OCI-M2 (cell line): ENCODE measurements around the gene ABCD1.
"Not testable (repeated sequence)": the region's sequence is repeated elsewhere in the genome, so short reads cannot be mapped to it uniquely, and the experiment has no call there.

Source experiments
- DNase-seq: peaks from one replicate; lab custom pipeline; 2025; ENCODE audit not compliant: unreplicated experiment; lab: John Stamatoyannopoulos, UW

ABCD1 gene

DNA sequence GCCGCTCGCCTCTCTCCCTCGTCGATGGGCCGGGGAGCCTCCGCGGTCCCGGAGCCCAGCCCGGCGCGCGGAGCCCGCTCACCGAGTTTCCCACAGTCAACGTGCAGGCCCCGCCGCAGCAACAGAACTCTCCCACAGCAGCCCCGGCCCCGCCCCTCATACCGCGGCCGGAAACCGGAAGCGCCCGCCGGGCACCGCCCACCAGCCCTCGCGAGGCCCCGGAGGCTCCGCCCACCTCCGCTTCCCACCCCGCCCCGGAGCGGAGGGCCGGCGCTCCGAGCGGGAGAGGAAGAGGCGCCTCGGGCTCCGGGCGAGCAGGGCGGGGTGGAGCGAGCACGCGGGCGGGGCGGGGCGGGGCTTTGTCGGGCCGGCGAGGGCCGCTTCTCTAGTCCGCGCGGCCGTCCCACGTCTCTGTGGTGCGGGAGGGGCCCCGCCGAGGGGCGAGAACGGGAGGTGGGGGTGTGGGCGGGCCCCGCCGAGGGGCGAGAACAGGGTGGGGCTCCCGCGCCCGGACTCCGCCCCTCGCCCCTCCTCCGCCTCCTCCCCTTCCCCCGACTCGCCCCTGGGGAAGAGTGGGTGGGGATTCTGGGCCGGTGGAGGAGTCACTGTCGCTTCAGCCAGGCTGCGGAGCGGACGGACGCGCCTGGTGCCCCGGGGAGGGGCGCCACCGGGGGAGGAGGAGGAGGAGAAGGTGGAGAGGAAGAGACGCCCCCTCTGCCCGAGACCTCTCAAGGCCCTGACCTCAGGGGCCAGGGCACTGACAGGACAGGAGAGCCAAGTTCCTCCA lies at the start of gene ABCD1, which contains the start of gene BCAP31:
Gene ABCD1, plus strand, starts transcription at position 605 of the 787 bp plus-strand sequence. CDS start 411 bp downstream, outside the sequence.
Gene BCAP31, minus strand, starts transcription at position 136 of the 787 bp plus-strand sequence. CDS start 1,143 bp downstream, outside the sequence.
- DNase-seq = no peak

DNA sequence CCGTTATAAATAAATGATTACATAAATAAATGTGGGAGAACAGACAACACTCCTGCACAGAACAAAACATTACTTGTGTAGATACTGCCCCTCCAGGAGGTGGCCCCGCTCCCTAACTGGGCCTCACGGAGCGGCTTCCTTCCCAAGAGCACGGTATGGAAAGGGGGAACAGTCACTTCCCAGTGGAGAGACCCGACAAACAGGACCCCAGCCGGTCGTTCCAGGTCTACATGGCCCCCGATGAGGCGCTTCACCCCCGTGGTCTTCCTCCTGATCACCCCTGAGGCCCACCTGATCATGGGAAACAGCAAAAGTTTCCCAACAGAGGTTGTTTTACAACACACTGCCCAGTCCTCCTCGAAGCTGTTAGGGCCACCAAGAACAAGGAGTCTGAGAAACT lies 43.5 kb upstream of the ABCD1 start:
- no peak for DNase-seq

DNA sequence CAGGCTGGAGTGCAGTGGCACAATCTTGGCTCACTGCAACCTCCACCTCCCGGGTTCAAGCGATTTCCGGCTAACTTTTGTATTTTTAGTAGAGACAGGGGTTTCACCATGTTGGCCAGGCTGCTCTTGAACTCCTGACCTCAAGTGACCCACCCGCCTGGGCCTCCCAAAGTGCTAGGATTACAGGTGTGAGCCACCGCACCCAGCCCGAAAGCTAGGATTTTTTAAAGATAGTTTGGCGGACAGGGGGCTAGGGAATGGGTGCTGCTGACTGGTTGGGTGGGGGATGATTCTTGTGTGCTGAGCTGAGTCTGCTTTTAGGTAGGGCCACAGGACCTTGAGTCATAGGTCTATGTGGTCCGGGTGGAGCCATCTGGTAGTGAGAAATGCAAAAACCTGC lies 41.2 kb upstream of the ABCD1 start:
- not testable (repeated sequence) for DNase-seq

DNA sequence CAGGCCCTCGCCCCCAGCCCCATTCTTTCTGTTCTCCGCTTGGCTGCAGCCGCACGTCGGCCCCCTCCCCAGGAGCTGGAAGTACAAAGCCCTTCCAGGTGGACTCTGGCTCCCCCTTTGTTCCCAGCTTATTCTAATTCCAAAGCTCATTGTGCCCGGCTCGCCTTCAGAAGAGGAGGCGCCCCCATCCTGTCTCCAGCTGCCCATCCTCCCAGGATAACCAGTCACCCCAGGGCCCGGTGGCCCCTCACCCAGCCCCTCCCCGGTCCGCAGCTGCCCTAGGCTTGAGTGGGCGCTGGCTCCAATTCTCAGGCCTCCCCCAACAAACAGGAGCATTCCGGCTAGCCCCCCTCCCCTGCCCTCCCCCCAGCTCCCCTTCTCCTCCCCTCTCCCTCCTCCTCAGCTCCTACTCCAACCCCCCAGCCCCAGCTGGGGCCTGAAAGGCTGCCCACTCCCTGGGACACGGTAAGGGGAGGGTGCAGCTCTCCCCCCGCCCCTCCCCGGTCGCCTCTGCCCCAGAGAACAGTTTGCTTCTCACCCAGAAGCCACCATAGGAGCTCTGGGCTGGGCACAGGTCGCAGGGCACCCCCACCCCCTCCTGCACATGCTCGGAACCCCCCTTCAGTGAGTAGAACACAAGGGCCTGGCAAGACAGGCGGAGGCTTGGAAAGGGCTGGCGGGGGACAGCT lies 40.0 kb upstream of the ABCD1 start:
- DNase-seq = no peak

DNA sequence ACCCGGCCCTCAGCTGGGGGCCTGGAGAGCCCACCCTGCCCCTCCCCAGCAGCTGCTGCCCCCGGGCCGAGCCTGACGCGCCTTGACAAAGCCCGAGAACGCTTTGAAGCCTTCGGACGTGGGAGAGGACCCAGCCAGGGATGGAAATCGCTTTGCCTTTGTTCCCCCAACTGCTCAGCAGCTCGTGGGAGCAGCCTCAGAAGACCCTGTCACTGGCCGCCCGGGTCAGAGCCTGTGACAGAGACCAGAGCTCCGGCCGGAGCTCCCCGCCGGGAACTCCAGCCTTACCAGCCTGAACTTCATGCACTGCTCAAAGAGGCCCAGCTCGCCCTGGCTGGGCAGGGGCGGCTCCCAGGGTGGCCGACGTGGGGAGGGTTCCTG lies 39.5 kb upstream of the ABCD1 start:
- DNase-seq = no peak

DNA sequence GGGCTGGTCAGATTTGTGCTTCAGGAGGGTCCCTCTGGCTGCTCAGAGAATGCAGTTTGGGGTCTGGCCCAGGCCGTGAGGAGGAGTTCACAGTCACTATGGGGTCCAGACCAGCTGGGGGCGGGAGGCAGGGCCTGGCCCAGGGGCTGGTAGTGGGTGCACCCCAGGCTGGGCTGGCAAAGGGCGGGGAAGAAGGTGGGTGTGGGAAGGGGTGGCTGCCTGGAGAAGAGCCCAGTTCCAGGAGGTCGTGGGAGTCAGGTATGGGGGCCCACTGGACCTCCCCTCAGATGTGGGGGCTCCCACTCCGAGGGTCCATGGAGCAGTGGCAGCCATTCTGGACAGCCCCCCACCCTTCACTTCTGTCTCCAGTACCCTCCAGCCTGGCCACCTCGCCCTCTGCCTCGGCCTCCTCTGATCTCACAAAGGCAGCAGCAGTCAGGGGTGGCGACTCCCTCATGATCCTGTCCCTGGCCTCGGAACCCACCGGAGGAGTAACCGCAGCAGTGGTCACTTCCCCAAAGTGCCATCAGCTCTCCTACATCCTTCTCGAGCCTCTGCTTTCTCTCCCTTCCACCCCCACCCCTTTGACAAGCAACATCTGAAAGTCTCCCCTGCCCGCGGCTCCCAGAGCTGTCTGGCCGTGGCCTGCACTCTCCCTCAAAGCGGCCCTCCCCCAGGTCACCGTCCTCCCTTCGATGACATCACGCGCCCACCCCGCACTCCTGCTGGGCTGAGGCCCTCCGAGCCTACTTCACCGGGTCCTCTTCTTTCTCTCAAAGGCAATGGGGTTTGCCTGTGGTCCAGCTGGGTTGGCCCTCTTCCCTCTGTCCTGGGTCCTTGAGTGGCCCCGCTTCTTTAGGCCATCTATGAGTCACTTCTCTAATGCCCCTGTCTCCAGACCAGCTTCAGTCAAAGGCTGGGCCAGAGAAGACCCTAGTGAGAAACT lies 38.6 kb upstream of the ABCD1 start:
- no peak for DNase-seq

DNA sequence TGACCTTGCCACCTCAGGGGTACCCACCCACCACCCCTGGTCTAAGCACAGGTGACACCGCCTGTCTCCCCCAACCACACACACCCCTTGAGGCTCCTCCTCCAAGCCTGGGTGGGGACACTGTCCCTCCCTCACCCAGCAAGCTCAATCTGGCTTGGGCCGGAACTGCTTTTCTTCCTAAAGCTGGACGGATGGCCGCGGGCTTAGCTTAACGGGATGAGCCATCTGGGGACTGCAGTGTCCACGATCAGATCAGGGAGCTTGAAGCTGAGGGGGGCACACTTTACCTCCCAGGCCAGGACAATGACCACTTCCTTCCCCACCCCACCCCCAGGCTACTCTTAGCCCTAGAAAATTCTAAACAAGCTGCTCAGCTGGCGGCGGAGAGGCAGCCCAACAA lies 37.9 kb upstream of the ABCD1 start:
- DNase-seq = no peak

DNA sequence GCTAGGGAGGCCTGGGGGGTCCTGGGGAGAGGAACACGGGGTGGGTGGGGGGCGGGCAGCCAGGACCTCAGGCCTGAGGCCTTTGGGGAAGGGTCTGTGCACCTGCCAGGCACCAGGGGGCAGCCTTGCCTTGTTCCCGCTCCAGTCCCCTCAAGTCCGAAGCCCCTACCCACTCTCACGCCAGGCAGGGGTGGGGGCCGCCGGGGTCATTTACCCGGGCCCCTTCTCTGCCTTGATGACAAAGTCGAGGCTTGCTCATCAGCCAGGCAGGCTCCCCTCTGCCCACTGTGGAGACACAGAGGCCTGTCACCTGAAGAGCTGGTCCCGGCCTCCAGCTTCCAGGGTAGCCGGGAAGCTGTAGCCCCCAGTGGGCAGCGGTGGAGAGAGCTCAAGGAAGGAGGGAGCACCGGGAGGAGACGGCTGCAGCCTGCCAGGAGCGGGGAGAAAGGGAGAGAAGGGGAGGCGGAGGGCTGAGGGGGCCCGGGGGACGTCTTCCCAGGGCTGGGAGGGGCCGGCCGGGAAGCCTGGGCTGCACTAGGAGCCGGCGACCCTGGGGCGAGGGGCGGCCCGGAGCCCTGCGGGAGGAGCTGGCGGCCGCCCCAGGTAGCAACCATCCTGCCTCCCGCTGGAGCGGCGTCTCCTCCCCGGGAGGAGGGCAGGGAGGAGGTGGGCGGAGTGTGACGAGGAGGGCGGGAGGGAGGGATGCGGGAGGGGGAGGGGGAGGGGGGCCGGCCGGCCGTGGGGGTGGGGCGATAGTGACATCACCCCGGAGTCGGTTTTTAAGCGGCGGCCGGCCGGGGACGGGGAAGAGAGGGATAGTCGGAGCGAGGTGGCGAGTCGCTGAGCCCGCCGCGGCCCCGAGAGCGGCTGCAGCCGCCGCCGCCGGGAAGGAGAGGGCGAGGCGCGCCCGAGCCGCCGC lies 37.3 kb upstream of the ABCD1 start, which contains the start of gene SLC6A8:
Gene SLC6A8, plus strand, starts transcription at position 806 of the 919 bp plus-strand sequence. CDS start 649 bp downstream, outside the sequence.
- no peak for DNase-seq

DNA sequence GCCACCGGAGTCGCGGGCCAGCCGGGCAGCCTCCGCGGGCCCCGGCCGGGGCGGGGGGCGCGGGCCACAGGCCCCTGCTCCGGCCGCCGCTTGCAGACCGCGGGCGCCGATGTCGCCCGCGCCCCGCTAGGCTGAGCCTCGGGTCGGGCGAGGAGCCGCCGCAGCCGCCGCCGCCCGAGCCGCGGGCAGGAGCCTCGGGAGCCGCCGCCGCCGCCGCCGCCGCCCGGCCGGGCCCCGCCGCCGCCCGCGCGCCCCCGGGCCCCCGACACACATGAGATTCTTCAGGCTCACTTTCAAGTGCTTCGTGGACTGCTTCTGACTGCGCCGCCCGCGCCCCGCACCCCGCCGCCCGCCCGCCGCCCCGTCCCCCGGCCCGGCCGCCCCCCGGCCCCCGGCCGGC lies 36.6 kb upstream of the ABCD1 start:
- no peak for DNase-seq

DNA sequence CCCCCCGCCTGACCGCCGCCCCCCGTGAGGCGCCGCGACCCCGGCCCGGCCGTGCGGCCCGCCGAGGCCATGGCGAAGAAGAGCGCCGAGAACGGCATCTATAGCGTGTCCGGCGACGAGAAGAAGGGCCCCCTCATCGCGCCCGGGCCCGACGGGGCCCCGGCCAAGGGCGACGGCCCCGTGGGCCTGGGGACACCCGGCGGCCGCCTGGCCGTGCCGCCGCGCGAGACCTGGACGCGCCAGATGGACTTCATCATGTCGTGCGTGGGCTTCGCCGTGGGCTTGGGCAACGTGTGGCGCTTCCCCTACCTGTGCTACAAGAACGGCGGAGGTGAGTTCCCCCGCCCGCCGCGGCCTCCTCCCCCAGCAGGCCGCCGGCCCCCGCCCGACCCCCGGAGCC lies 36.1 kb upstream of the ABCD1 start:
- DNase-seq = no peak

DNA sequence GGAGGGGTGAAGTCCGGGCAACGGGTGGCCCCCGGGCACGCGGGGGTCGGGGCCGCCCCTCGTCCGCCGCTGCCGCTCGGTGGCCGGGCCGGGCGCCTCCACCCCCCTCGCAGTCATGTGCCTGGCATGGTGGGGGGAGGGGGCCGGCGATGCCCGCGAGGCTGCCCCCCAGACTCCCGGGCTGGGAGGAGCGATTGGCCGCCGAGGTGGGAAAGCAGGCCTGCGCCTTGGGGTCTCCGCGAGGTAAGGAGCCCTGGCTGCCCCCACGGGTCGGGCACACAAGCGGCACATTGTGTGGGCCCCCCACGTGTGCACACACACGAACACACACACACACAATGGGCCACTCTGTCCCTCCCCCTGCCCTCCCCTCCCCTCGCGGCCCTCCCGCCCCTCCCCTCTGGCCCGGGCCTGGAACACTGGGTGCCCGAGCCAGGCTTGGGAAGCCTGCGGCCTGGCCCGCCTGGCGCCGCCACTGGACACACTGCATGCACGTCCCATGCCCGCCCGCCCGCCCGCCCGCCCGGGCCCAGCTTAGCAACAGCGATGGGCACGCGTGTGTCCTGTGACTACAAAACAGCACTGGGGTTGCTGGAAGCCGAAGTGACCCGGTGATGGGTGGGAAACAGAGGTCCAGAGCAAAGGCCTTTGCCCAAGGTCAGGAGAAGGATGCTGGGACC lies 35.6 kb upstream of the ABCD1 start:
- no peak for DNase-seq

DNA sequence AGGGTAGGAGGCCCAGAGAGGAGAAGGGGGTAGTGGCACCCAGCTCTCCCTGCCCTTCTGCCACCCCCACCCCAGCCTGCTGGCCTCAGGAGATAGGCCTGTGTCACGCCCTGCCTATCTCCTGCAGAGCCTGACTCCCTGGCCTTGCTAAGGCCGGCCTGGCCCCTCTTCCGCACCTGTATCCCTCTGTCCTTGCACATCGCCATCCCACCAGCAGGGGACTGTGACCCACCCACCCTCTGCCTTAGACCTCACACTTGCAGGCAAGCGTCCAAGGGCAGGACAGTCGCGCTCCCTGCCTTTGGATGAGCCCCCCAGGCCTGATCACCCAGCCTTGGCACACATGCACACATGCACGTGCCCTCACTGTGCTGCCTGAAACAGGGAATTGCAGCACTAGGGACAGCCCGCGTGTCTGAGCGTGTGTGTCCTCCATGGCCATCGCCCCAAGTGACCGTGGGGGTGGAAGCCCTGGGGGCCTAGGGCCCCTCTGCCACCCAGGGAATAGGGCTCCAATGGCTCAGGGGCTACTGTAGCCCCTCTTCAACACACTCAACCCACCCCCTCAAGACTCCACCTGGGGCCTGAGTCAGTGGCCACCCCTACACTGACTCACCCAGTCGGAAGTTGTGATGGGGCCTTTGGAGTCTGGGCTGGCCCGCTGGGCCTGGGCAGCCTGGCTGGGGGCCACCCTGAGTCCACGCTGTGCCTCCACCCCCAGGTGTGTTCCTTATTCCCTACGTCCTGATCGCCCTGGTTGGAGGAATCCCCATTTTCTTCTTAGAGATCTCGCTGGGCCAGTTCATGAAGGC lies 34.8 kb upstream of the ABCD1 start:
- no peak for DNase-seq

DNA sequence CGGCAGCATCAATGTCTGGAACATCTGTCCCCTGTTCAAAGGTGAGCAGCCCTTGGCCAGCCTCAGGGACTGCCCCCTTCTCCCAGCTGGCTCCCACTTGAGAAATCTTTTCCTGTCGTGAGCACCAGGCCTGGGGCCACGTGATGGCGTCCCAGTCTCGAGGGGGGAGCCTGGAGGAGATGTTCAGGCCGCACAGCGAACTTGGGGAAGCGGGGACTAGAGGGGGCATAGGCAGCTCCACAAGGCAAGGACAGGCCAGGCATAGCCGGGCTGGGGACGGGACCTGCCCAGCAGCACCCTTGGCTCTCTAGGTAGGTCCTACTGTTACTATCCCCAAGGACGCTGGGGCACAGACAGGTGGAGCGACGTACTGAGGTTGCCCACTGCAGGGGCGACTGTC lies 34.2 kb upstream of the ABCD1 start:
- no peak for DNase-seq

DNA sequence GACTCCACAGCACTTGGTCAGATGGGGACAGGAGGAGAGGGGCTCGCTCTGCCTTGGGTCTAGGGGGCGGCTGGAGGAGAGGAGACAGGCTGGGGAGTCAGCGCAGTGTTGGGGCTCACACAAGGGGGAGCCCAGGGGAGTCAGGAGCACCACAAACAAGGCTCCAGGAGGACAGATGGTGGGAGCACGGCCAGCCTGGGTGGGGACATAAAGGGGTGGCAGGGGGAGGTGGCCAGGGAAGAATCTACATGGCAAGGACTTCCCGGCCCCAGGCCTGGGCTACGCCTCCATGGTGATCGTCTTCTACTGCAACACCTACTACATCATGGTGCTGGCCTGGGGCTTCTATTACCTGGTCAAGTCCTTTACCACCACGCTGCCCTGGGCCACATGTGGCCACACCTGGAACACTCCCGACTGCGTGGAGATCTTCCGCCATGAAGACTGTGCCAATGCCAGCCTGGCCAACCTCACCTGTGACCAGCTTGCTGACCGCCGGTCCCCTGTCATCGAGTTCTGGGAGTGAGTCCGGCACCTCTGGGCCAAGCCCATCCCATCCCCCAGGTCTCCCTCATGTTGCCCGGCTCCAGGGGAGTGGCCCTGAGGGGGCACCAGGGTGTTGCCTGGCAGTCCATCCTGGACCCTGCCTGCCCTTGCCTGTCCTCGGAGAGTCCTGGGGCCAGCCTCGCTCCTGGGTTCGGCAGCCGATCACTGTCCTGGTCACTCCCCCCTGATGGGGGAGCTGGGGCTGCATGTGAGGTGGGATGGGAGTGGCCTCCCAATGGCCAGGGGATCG lies 33.4 kb upstream of the ABCD1 start:
- not testable (repeated sequence) for DNase-seq

DNA sequence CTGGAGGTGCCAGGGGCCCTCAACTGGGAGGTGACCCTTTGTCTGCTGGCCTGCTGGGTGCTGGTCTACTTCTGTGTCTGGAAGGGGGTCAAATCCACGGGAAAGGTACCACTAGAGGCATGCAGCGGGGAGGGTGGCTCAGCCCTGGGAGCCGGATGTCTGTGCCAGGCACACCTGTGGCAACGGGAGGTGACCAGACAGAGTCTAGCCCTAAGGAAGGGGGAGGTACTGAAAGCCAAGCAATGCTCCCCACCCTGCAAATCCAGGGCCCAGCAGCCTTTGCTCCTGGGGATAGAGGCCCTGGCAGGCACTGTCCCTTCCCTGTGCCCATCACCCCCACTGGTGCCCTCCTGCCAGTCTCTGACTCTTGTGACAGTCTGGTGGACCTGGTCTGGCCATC lies 32.7 kb upstream of the ABCD1 start:
- DNase-seq = no peak

DNA sequence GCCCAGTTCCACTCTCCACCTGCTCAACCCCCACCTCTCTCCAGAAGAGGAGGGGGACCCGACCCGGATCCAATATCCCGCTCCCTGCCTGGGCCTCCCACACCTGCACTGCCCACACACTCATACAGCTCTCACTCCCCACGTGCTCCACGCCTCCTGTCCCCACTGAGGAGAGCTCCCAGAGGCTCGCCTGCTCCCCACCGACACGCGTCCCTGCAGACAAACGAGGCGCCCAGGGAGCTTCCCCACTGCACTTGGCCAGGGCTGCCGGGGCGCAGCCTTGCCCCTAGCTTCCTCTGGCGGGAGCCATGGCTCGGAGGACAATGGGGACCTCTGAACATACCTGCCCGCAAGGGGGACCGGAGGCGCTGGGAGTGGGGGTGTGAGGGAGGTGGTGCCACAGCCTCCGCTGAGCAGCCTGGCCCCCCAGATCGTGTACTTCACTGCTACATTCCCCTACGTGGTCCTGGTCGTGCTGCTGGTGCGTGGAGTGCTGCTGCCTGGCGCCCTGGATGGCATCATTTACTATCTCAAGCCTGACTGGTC lies 32.0 kb upstream of the ABCD1 start:
- DNase-seq = no peak

DNA sequence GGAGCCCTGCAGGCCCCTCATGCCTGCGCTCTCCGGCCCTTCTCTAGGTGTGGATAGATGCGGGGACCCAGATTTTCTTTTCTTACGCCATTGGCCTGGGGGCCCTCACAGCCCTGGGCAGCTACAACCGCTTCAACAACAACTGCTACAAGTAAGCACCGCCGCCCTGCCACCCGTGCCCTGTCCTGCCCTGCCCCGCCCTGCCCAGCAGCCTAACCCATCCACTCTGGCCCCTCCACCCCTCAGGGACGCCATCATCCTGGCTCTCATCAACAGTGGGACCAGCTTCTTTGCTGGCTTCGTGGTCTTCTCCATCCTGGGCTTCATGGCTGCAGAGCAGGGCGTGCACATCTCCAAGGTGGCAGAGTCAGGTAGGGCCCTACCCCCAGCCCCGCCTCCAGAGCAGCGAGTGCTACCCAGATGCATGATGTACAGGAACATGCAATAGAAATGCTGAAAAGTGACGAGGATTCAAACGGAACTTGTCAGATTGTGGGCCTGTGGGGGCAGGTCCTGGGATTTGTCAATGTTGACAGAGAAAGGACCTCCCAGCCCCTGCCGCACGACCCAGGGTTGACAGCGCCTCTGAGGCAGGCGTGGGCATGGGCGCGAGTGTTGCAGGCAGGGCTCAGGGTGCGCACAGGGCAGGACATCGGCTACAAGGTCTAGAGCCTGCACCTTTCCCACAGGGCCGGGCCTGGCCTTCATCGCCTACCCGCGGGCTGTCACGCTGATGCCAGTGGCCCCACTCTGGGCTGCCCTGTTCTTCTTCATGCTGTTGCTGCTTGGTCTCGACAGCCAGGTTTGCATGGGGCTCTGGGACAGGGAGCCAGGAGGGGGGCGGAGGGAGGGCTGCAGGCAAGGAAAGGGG lies 31.2 kb upstream of the ABCD1 start:
- no peak for DNase-seq
